Endothelial cell of umbilical vein (primary cell): Measurements from ENCODE around the gene C2CD4D. TPM values are rescaled to one million over a fixed set of nuclear protein-coding genes. Genes with fewer than 3 reads are reported as not detected.

ENCODE experiments used
- BruUV-seq: library from RNA; stranded (reverse); fragments of 400-500 nt; replicated peaks from 2 replicates; lab custom pipeline; 2021; lab: Mats Ljungman, UMichigan
- CTCF ChIA-PET: fragments of 300-600, 350-600 bp; sonication (Branson Sonifier 250); formaldehyde crosslinking; loops from one replicate; lab custom pipeline; 2021; ENCODE audit warnings: antibody characterized with exemption, inconsistent platforms; lab: Charles Lee
- POLR2A ChIA-PET: fragments of 300-600, 350-600 bp; sonication (Branson Sonifier 250); formaldehyde crosslinking; loops from one replicate; lab custom pipeline; 2021; ENCODE audit warnings: antibody characterized with exemption, inconsistent platforms; lab: Charles Lee
- DNase-seq: peaks from one replicate; pipeline ENCODE4 v3.0.0-alpha.2; 2011; ENCODE audit warnings: low read depth, low spot score
- FAIRE-seq: peaks from 2 replicates; lab custom pipeline; 2011; peaks lifted over from hg19 to GRCh38; lab: Jason Lieb, UNC
- H2AFZ ChIP-seq: 2 replicates; pipeline ENCODE4 v1.6.0; 2012; ENCODE audit warnings: low read depth, low read length, control low read depth, inconsistent platforms
- H3K27ac ChIP-seq: 2 replicates; pipeline ENCODE4 v1.5.1; 2011; ENCODE audit warnings: low read depth, mild to moderate bottlenecking, control low read depth, low read length, moderate library complexity; ENCODE audit not compliant: insufficient read depth
- H3K27me3 ChIP-seq, 2 experiments: 2 replicates each; pipeline versions ENCODE4 v1.6.0 to v1.6.1; 2011; ENCODE audit warnings: low read length in 2 of 2, mixed read lengths in 1 of 2; ENCODE audit not compliant: control insufficient read depth in 2 of 2, insufficient read depth in 2 of 2
- H3K36me3 ChIP-seq, 2 experiments: 2 replicates in 1 of 2; 3 replicates in 1 of 2; pipeline ENCODE4 v1.5.1; 2011; ENCODE audit warnings: low read length in 2 of 2, mild to moderate bottlenecking in 1 of 2, moderate library complexity in 1 of 2; ENCODE audit not compliant: control insufficient read depth in 2 of 2, insufficient read depth in 2 of 2; ENCODE audit errors: extremely low read depth in 1 of 2
- H3K4me1 ChIP-seq: 3 replicates; pipeline ENCODE4 v1.5.1; 2011; ENCODE audit warnings: mild to moderate bottlenecking, low read length; ENCODE audit not compliant: control insufficient read depth, insufficient read depth; ENCODE audit errors: extremely low read depth
- H3K4me2 ChIP-seq: 2 replicates; pipeline ENCODE4 v1.6.1; 2011; ENCODE audit warnings: low read length, control low read depth, mixed read lengths; ENCODE audit not compliant: insufficient read depth
- H3K4me3 ChIP-seq, 3 experiments: fragments of 200-600 bp in 1 of 3; sonication (generic), shearing (Covaris generic) in 1 of 3; replicated peaks in 1 of 3; 2 replicates each; pipeline ENCODE4 v1.5.1; 2011 to 2016; ENCODE audit warnings: control low read depth in 3 of 3, low read length in 3 of 3, mild to moderate bottlenecking in 2 of 3, inconsistent platforms in 1 of 3, low read depth in 1 of 3, moderate library complexity in 1 of 3; ENCODE audit not compliant: insufficient read depth in 1 of 3
- H3K79me2 ChIP-seq: 2 replicates; pipeline ENCODE4 v1.6.0; 2012; ENCODE audit warnings: low read length, inconsistent platforms; ENCODE audit not compliant: control insufficient read depth, insufficient read depth
- H3K9ac ChIP-seq: replicated peaks from 2 replicates; pipeline ENCODE3; 2011; ENCODE audit warnings: low read length, control low read depth; ENCODE audit not compliant: insufficient read depth; ENCODE audit errors: extremely low read depth
- H3K9me1 ChIP-seq: replicated peaks from 3 replicates; pipeline ENCODE4 v1.6.0; 2011; ENCODE audit warnings: mild to moderate bottlenecking, low read length; ENCODE audit not compliant: control insufficient read depth, insufficient read depth; ENCODE audit errors: extremely low read depth
- H3K9me3 ChIP-seq: replicated peaks from 2 replicates; pipeline ENCODE4 v1.5.1; 2012; ENCODE audit warnings: low read length, inconsistent platforms; ENCODE audit not compliant: control insufficient read depth, insufficient read depth
- H4K20me1 ChIP-seq: replicated peaks from 2 replicates; pipeline ENCODE3; 2011; ENCODE audit warnings: mild to moderate bottlenecking, low read length; ENCODE audit not compliant: control insufficient read depth, insufficient read depth; ENCODE audit errors: extremely low read depth
- CTCF ChIP-seq, 2 donors: IDR thresholded peaks; 1 replicate in 1 of 2; 2 replicates in 1 of 2; pipeline ENCODE4 v1.5.1; 2011; ENCODE audit warnings: low read length in 2 of 2, mild to moderate bottlenecking in 2 of 2, moderate library complexity in 2 of 2, control low read depth in 1 of 2, inconsistent platforms in 1 of 2, low read depth in 1 of 2; ENCODE audit not compliant: insufficient read depth in 1 of 2; ENCODE audit errors: extremely low read depth in 1 of 2
- EZH2 ChIP-seq: IDR thresholded peaks from 2 replicates; pipeline ENCODE4 v1.6.1; 2012; ENCODE audit warnings: borderline replicate concordance, low read depth, mild to moderate bottlenecking, moderate library complexity, low read length, inconsistent platforms; ENCODE audit not compliant: severe bottlenecking
- FOS ChIP-seq: IDR thresholded peaks from 2 replicates; pipeline ENCODE4 v1.6.1; 2011; ENCODE audit warnings: mild to moderate bottlenecking, low read length, moderate library complexity, borderline replicate concordance; ENCODE audit not compliant: insufficient read depth
- JUN ChIP-seq: IDR thresholded peaks from 2 replicates; pipeline ENCODE4 v1.6.1; 2011; ENCODE audit warnings: borderline replicate concordance, low read depth; ENCODE audit not compliant: insufficient read length, insufficient read depth
- MYC ChIP-seq: IDR thresholded peaks from one replicate; pipeline ENCODE4 v1.6.1; 2011; ENCODE audit warnings: mild to moderate bottlenecking, low read depth, low read length
- POLR2A ChIP-seq: IDR thresholded peaks from 2 replicates; pipeline ENCODE4 v1.6.1; 2012; ENCODE audit warnings: low read depth, mild to moderate bottlenecking, control low read depth, low read length
- POLR2AphosphoS5 ChIP-seq: IDR thresholded peaks from 2 replicates; pipeline ENCODE4 v1.6.1; 2012; ENCODE audit warnings: low read depth, mild to moderate bottlenecking, control low read depth, low read length, moderate library complexity; ENCODE audit not compliant: insufficient read depth
- dilution Hi-C: fragments of 300-500 bp; cut with MboI; formaldehyde crosslinking; loops from one replicate; pipeline ENCODE4 v1.15.0; 2019; ENCODE audit warnings: low sequenced_read_pairs; ENCODE audit not compliant: extremely low pct_ligation_motif_present
- intact Hi-C: fragments of 100-400 bp; cut with micrococcal nuclease; formaldehyde crosslinking; loops from one replicate; pipeline ENCODE4 v1.10.0; 2022
- polyA plus RNA-seq, 4 experiments: library from polyadenylated mRNA; depleted of rRNA in 3 of 4; stranded (reverse) in 3 of 4; unstranded in 1 of 4; fragments of >200 nt; gene quantifications; 2 replicates each; pipeline versions ENCODE4 v1.2.1 to v1.2.3, GENCODE V29; 2011 to 2012; ENCODE audit warnings: missing spikeins in 1 of 4
- total RNA-seq: library from RNA; stranded (reverse); gene quantifications from 2 replicates; pipeline ENCODE4 v1.2.3, GENCODE V29; 2021
- TF ChIP-seq, protein P1 (sequence below): IDR thresholded peaks from 2 replicates; pipeline ENCODE4 v1.6.1; 2011; ENCODE audit not compliant: insufficient read depth, insufficient read length

The C2CD4D gene
- total and polyA plus RNA-seq, 2 donors (not counting 3 experiments of a cell fraction or from before 2014, with no cell fraction given), result not detected

DNA sequence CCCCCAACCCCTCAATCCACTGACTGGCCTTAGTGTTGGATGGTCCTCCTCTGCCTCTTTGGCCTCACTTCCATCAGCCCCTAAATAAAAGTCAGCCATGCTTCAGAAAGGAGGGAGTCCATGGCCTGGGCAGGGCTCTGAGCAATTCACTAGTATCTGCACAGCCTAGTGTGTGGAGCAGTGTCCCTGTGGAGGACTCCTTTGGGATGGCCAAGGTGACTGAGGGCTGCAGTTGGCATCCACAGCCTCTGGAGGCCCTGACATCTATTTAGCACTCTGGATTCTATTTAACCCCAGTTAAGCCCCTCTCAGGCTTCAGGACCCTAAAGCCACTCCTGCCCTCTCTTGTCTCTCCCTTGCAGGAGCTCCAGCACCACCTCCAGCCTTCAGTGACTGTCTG, 10.3 kb upstream of the C2CD4D start:
- TF ChIP-seq POLR2A (no peak), EZH2 (no peak), MYC (no peak), POLR2AphosphoS5 (no peak), JUN (no peak), FOS (no peak), CTCF (IDR thresholded peaks at IDR 0.05; ENCODE audit: extremely low read depth in 1 of 2, insufficient read depth in 1 of 2, low read depth in 1 of 2, low read length in 2 of 2) (no peak)
- TF ChIP-seq, protein P1, sequence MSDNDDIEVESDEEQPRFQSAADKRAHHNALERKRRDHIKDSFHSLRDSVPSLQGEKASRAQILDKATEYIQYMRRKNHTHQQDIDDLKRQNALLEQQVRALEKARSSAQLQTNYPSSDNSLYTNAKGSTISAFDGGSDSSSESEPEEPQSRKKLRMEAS, result no peak
- H2AFZ ChIP-seq, result no peak overlapping the region
- H3K36me3 ChIP-seq, result no peaks in the 10 kb centered on the region
- no peak overlapping the region for H3K4me2 ChIP-seq
- no peak for FAIRE-seq
- dilution Hi-C loops (no loop called here), intact Hi-C loops (loop anchor here (2.0 to 5.0 kb wide), 2 partner anchors 19 to 57 kb away; partner anchors contain the start of gene THEM4)
- no peak for DNase-seq
- H3K9ac ChIP-seq, result no peak overlapping the region
- no peaks in the 10 kb centered on the region for H3K79me2 ChIP-seq
- peaks cover 3 to 6% of the 10 kb centered on the region in 2 experiments for H3K27me3 ChIP-seq
- no peaks in the 10 kb centered on the region for H3K9me1 ChIP-seq
- no peak overlapping the region for H3K27ac ChIP-seq
- no TSS peak for BruUV-seq
- H4K20me1 ChIP-seq, result no peaks in the 10 kb centered on the region
- no peaks in the 10 kb centered on the region for H3K9me3 ChIP-seq
- CTCF ChIA-PET, result interaction anchor here (1.5 kb wide), 1 partner anchor 39 kb away, joined by 3 read pairs; no protein-coding TSS in a partner anchor
- H3K4me3 ChIP-seq, result no peak overlapping the region
- POLR2A ChIA-PET, result no interaction called here
- peaks cover 17% of the 10 kb centered on the region for H3K4me1 ChIP-seq
